ENCODE data around the gene LDHB.

Gene LDHB

DNA sequence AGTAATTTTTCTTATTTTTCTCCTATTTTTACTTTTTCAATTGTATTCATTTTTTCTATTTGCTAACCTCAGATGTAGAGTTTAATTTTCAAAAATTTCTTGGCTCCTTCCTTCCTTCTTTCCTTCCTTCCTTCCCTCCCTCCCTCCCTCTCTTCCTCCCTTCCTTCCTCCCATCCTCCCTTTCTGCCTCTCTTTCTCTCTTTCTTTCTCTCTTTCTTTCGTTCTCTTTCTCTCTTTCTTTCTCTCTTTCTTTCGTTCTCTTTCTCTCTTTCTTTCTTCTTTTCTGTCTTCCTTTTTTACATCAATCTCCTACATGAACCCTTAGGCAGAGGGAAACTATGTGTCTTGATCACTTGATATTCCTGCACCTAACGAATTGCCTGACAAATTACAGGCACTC, 40.6 kb downstream of the LDHB start:
- TF ChIP-seq, protein P1, sequence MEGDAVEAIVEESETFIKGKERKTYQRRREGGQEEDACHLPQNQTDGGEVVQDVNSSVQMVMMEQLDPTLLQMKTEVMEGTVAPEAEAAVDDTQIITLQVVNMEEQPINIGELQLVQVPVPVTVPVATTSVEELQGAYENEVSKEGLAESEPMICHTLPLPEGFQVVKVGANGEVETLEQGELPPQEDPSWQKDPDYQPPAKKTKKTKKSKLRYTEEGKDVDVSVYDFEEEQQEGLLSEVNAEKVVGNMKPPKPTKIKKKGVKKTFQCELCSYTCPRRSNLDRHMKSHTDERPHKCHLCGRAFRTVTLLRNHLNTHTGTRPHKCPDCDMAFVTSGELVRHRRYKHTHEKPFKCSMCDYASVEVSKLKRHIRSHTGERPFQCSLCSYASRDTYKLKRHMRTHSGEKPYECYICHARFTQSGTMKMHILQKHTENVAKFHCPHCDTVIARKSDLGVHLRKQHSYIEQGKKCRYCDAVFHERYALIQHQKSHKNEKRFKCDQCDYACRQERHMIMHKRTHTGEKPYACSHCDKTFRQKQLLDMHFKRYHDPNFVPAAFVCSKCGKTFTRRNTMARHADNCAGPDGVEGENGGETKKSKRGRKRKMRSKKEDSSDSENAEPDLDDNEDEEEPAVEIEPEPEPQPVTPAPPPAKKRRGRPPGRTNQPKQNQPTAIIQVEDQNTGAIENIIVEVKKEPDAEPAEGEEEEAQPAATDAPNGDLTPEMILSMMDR (IDR thresholded peaks at IDR 0.05; ENCODE audit: low read depth, low read length, missing control alignments) = no peak
- DNase-seq (ENCODE audit: extremely low read depth, low read depth) = no peak
- H3K4me3 ChIP-seq (replicated peaks; ENCODE audit: low read depth, low read length) = no peak overlapping the region

DNA sequence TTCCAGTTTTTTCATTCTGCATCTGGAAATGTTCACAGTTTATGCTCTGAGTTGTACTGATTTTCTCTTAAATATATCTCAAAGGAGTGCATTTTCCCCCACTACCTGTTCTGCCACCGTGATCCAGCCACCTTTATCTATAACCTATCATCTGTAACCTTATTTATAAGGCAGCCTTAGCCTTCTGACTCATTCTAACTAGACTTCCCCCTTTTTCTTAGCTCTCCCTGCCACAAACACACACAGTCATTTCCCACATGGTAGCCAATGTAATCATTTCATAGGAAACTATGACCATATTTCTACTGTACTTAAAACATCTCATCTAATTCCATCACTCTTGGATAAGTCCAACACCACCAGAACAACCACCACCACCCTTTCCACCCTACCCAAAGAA, 42.2 kb downstream of the LDHB start:
- no peak for DNase-seq (ENCODE audit: extremely low read depth, low read depth)
- TF ChIP-seq, protein P1 (IDR thresholded peaks at IDR 0.05; ENCODE audit: low read depth, low read length, missing control alignments) = no peak
- H3K4me3 ChIP-seq (replicated peaks; ENCODE audit: low read depth, low read length) = no peak overlapping the region

DNA sequence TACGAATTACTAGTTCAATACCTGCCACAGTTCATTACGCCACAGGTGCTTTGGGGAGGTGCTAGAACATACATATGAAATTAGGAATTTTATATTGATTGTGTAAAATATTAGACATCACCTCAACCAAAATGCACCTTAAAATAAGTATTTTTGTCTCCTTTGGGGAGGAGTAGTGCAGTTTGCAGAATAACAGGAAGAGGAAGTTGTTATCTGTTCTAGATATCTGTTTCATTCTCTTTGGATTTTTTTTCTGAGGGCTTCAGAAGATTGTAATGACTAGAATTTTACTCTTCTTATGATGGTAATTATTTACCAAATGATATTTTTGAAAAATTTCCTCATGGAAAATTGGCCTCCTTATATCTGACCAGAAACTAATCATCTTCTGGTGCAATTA, 43.1 kb downstream of the LDHB start:
- H3K4me3 ChIP-seq (replicated peaks; ENCODE audit: low read depth, low read length) = no peak overlapping the region
- DNase-seq (ENCODE audit: extremely low read depth, low read depth) = no peak
- TF ChIP-seq, protein P1 (IDR thresholded peaks at IDR 0.05; ENCODE audit: low read depth, low read length, missing control alignments) = no peak

DNA sequence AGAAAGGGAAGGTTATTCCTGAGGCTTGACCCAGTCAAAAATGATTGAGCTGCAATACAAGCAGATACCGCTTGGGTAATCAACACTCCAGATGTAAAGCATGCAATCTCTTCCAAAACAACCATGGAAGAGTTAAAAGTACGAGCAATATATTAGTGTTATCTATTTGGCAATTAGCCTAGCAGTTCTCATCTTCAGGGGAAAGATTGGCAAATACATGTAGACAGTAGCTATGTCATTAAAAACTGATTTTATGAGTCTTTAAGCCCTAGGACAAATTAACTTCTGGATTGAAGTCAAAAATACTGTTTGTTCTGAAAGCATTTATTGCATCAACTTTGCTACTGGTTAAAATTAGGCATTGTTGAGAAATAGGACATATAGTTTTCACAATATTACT, 43.7 kb downstream of the LDHB start:
- no peak overlapping the region for H3K4me3 ChIP-seq (replicated peaks; ENCODE audit: low read depth, low read length)
- TF ChIP-seq, protein P1 (IDR thresholded peaks at IDR 0.05; ENCODE audit: low read depth, low read length, missing control alignments) = peak; percentile 5
- DNase-seq (ENCODE audit: extremely low read depth, low read depth) = no peak

DNA sequence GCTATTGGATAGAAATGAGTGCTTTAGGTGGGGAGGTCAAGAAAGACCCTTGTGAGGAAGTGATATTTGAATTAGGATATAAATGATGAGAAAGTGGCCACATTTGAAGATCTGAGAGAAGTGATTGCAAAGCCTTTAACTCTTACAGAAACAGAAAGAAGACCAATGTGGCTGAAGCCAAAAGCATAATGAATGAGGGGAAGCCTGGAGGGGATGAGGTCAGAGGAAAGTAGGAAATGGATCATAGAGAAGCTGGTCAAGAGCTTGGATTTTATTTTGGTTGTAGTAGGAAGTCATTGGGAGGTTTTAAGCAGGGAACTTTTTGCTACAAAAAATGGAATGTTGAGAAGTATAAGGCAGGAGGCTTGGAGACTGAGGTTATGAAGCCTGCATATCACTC, 49.4 kb downstream of the LDHB start:
- no peak overlapping the region for H3K4me3 ChIP-seq (replicated peaks; ENCODE audit: low read depth, low read length)
- no peak for DNase-seq (ENCODE audit: extremely low read depth, low read depth)
- TF ChIP-seq, protein P1 (IDR thresholded peaks at IDR 0.05; ENCODE audit: low read depth, low read length, missing control alignments) = no peak

DNA sequence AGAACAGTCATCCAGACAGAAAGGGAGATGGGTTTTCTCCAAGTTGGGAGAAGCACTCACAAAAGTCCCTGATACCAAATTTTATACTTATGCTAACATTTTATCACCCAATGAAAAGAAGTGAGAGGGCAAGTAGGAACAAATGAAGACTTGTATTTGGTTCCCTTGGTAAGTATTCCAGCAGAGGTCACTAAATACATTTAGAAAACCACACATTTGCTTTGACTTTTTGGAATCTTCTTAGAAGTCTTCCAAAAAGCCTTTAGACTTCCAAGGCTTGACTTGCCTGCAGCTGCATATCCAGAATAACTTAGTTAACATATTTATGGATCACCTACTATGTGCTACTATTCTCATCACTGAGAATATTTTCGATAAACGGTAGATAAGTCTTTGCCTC, 49.9 kb downstream of the LDHB start:
- DNase-seq (ENCODE audit: extremely low read depth, low read depth) = peak; percentile 5
- no peak overlapping the region for H3K4me3 ChIP-seq (replicated peaks; ENCODE audit: low read depth, low read length)
- TF ChIP-seq, protein P1 (IDR thresholded peaks at IDR 0.05; ENCODE audit: low read depth, low read length, missing control alignments) = peak; percentile 11

DNA sequence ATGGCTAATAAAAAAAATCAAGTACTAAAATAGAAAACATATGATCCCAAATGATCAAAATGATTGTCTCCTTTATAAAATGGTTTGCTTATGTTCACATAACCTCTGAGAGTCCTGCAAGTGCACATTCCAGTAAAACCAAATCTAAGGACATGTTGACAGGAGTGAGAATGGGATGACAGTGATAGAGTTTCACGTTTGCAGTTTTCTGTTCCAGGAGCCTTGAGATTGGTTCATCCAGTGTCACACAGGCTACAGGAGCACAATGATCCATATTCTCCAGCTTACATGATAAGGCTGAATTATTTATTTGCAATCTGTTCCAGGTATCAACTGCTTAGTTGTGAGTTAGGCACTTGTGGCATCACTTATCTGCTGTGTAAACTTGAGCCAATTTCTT, 51.5 kb downstream of the LDHB start:
- TF ChIP-seq, protein P1 (IDR thresholded peaks at IDR 0.05; ENCODE audit: low read depth, low read length, missing control alignments) = no peak
- no peak overlapping the region for H3K4me3 ChIP-seq (replicated peaks; ENCODE audit: low read depth, low read length)
- DNase-seq (ENCODE audit: extremely low read depth, low read depth) = no peak
